ENCODE measurements around the gene TICAM1. TPM values are rescaled to one million over a fixed set of nuclear protein-coding genes. Genes with fewer than 3 reads are reported as not detected.

The TICAM1 gene
- 0.65 TPM in 2 replicates for total RNA-seq (2021; fragmentation: NEBNext Ultra II Directional; extraction: Animal tissue kit (Norgen Biotek cat#: 25700))
- polyA plus RNA-seq (2011; rRNA removed), result 0.41 and 0.57 TPM in 2 replicates
- polyA plus RNA-seq (2011; cell fraction: cytosol; rRNA removed), result 0.21 TPM
- polyA plus RNA-seq (2011; cell fraction: nucleus; rRNA removed), result 0.21 TPM
- polyA plus RNA-seq (2012, experiment 1 of 2), result 0.72 to 1.2 TPM (median 0.94 TPM) in 4 replicates
- 0.34 TPM for polyA plus RNA-seq (2012, experiment 2 of 2)
- polyA plus RNA-seq (2013, experiment 1 of 2), result 0.95 TPM
- polyA plus RNA-seq (2013, experiment 2 of 2), result 0.98 TPM
- polyA minus RNA-seq (2011; rRNA and poly(A)+ RNA removed), result 0.09 TPM in 1 of 2 replicates, not detected in the other
- not detected for polyA minus RNA-seq (2011; cell fraction: cytosol; rRNA and poly(A)+ RNA removed)
- not detected for polyA minus RNA-seq (2011; cell fraction: nucleus; rRNA and poly(A)+ RNA removed)
- long read RNA-seq, experiment 1, partial matches to known transcripts, result 0 of 1 reads
- long read RNA-seq, experiment 1, other reads (novel, unspliced or antisense), result 1 of 1 reads
- long read RNA-seq, experiment 2, result 0 reads

- Histone ChIP-seq H3K9ac (replicated peaks in 1 of 4; ENCODE audit: extremely low read depth in 1 of 4, low read depth in 3 of 4, low read length in 3 of 4) (0 out of 7 replicates have a peak within 1 kb of the TSS, but pooled peaks of 1 of the 4 experiments have one; percentile 25), H4K8ac (ENCODE audit: extremely low read depth, insufficient read depth, low read length) (peak within 1 kb of the TSS; percentile 28; the same call in 1 of the 2 replicates), H2BK5ac (ENCODE audit: low read depth, low read length) (no peak within 1 kb of the TSS; the same call in 1 of the 2 replicates), H3K56ac (replicated peaks; ENCODE audit: insufficient read length, low read depth, low read length) (no peak within 1 kb of the TSS), H3K23me2 (ENCODE audit: low read depth, low read length) (no peaks in the 10 kb centered on the region), H2AK5ac (ENCODE audit: low read depth, low read length) (no peak within 1 kb of the TSS), H4K20me1 (replicated peaks in 1 of 2; ENCODE audit: control insufficient read depth in 1 of 2, insufficient read depth in 2 of 2, low read length in 2 of 2) (no peaks in the 10 kb centered on the region), H3K79me2 (ENCODE audit: control insufficient read depth in 1 of 2, insufficient read depth in 2 of 2, low read length in 2 of 2) (no peaks in the 10 kb centered on the region), H3K27me3 (replicated peaks in 1 of 4; ENCODE audit: control insufficient read depth in 3 of 4, extremely low read depth in 1 of 4, insufficient read depth in 3 of 4, low read length in 3 of 4) (peaks cover 0 to 16% (median 12%) of the 10 kb centered on the region in 4 experiments; a peak in 6 of 7 replicates), H4K5ac (ENCODE audit: insufficient read length, low read depth, low read length) (no peak within 1 kb of the TSS), H2AFZ (ENCODE audit: low read length) (peak within 1 kb of the TSS; percentile 79), H3K4ac (replicated peaks; ENCODE audit: insufficient read length, low read depth, low read length) (no peak within 1 kb of the TSS), H2BK12ac (ENCODE audit: low read depth, low read length) (0 out of 2 replicates have a peak within 1 kb of the TSS, but pooled peaks have one; percentile 39), H4K91ac (replicated peaks; ENCODE audit: insufficient read length, low read length) (no peak within 1 kb of the TSS), H3K27ac (ENCODE audit: low read depth, low read length) (no peak within 1 kb of the TSS), H3K14ac (ENCODE audit: insufficient read length) (no peak within 1 kb of the TSS), H3K4me3 (ENCODE audit: extremely low read depth in 1 of 4, insufficient read depth in 2 of 4, low read depth in 3 of 4, low read length in 4 of 4) (peak within 1 kb of the TSS; percentile 56 to 93 (median 64)), H3K9me3 (ENCODE audit: insufficient read depth in 2 of 2, low read depth in 1 of 2, low read length in 1 of 2) (no peaks in the 10 kb centered on the region), H3K79me1 (ENCODE audit: low read depth, low read length) (no peaks in the 10 kb centered on the region), H3K23ac (ENCODE audit: insufficient read length) (no peak within 1 kb of the TSS), H3K4me1 (replicated peaks in 1 of 4; ENCODE audit: control insufficient read depth in 3 of 4, insufficient read depth in 4 of 4, low read length in 3 of 4) (no peaks in the 10 kb centered on the region), H2BK20ac (ENCODE audit: low read length) (no peak within 1 kb of the TSS), H3K36me3 (ENCODE audit: control insufficient read depth in 2 of 4, insufficient read depth in 4 of 4, low read length in 3 of 4) (no peaks in the 10 kb centered on the region), H3K18ac (ENCODE audit: extremely low read depth, low read length) (peak within 1 kb of the TSS; percentile 71; the same call in 1 of the 2 replicates), H2BK15ac (ENCODE audit: low read length) (peak within 1 kb of the TSS; percentile 92; the same call in 1 of the 2 replicates), H2BK120ac (replicated peaks; ENCODE audit: low read depth, low read length) (no peak within 1 kb of the TSS), H3K4me2 (ENCODE audit: insufficient read depth in 1 of 2, low read depth in 2 of 2, low read length in 2 of 2) (peak within 1 kb of the TSS; percentile 58 to 98)
- WGBS, 2 experiments (ENCODE audit: extremely low coverage in 1 of 2, insufficient coverage in 1 of 2, insufficient read length in 1 of 2, insufficient replicate concordance in 2 of 2, low coverage in 1 of 2, low lambda C conversion rate in 2 of 2, missing lambda C conversion rate in 1 of 2), result 15% methylated on average over 10 of the region's 52 CpGs; no CpG with 5 or more reads in 1 of the 2 experiments
- FAIRE-seq (no peak), DNase-seq (ENCODE audit: low read depth in 1 of 2, low spot score in 2 of 2) (peak in 1 of 2 experiments; percentile 56)
- CTCF ChIA-PET (ENCODE audit: partially characterized antibody), result interaction anchor here (0.6 to 1.6 kb wide), 5 partner anchors 22 to 830 kb away, joined by 3 to 5 read pairs (median 3); no protein-coding TSS in a partner anchor
- POLR2A ChIA-PET (ENCODE audit: partially characterized antibody), result interaction anchor here (0.5 to 1.0 kb wide), 2 partner anchors 35 to 40 kb away, joined by 3 read pairs; partner anchors contain the start of gene FEM1A
- TF ChIP-seq E2F6 (IDR thresholded peaks at IDR 0.05) (no peak), CBX5 (IDR thresholded peaks at IDR 0.05; ENCODE audit: low read depth, low read length) (no peak), ZNF274 (IDR thresholded peaks at IDR 0.05; ENCODE audit: borderline replicate concordance, extremely low read depth, low read length) (no peak), HDAC2 (IDR thresholded peaks at IDR 0.05; ENCODE audit: borderline replicate concordance in 1 of 2, low read depth in 2 of 2, low read length in 2 of 2) (no peak), SUZ12 (IDR thresholded peaks at IDR 0.05; ENCODE audit: low read length) (0 out of 2 replicates have a peak, but pooled peaks have one; percentile 6), CREB1 (IDR thresholded peaks at IDR 0.05) (no peak), POU5F1 (IDR thresholded peaks at IDR 0.05; ENCODE audit: low read depth, low read length) (no peak), BRCA1 (IDR thresholded peaks at IDR 0.05; ENCODE audit: low read depth, low read length) (no peak), JUN (IDR thresholded peaks at IDR 0.05; ENCODE audit: low read depth, low read length) (no peak)
Measured at GRCh38 chr19:4831304-4831978, at the start of gene TICAM1. Gene TICAM1 (minus strand): TSS chr19:4831712. CDS start chr19:4818377, 13,335 bp downstream.

Measured in H1 (cell line).